NCI-H446 treated with DMSO at 0.1 percent for 48 hours (cell line): ENCODE measurements around the gene CDH11.

Source experiments
- DNase-seq: peaks from one replicate; lab custom pipeline; 2025; lab: John Stamatoyannopoulos, UW

Gene CDH11

GRCh38 chr16:65121870-65122723 lies at the start of gene CDH11:
TSS of gene CDH11 (minus strand) at chr16:65122063. CDS start at chr16:65004869, 117,194 bp downstream.
- DNase-seq, result no peak

- DNase-seq, result no peak
Measured at GRCh38 chr16:65154321-65154720, 32.5 kb upstream of the CDH11 start.

GRCh38 chr16:65153365-65154105 lies 31.7 kb upstream of the CDH11 start:
- DNase-seq, result no peak

GRCh38 chr16:65148804-65149203 lies 26.9 kb upstream of the CDH11 start:
- no peak for DNase-seq

GRCh38 chr16:65142276-65142675 lies 20.4 kb upstream of the CDH11 start:
- DNase-seq, result no peak

GRCh38 chr16:65136681-65137080 lies 14.8 kb upstream of the CDH11 start:
- no peak for DNase-seq

GRCh38 chr16:65126845-65127624 lies 5.2 kb upstream of the CDH11 start:
- no peak for DNase-seq

- no peak for DNase-seq
Measured at GRCh38 chr16:65125871-65126270, 4.0 kb upstream of the CDH11 start.

GRCh38 chr16:65125322-65125721 lies 3.5 kb upstream of the CDH11 start:
- DNase-seq, result no peak

GRCh38 chr16:65124596-65124995 lies 2.7 kb upstream of the CDH11 start:
- DNase-seq, result no peak

GRCh38 chr16:65124212-65124548 lies 2.3 kb upstream of the CDH11 start:
- DNase-seq, result no peak

GRCh38 chr16:65123396-65124211 lies 1.7 kb upstream of the CDH11 start:
- DNase-seq, result no peak

GRCh38 chr16:65122724-65123395 lies 997 bp upstream of the CDH11 start:
- no peak for DNase-seq

GRCh38 chr16:65120831-65121721 lies 787 bp downstream of the CDH11 start:
- DNase-seq, result no peak

- no peak for DNase-seq
Measured at GRCh38 chr16:65120461-65120830, 1.4 kb downstream of the CDH11 start.

GRCh38 chr16:65119901-65120401 lies 1.9 kb downstream of the CDH11 start:
- DNase-seq, result no peak

- no peak for DNase-seq
Measured at GRCh38 chr16:65119435-65119834, 2.4 kb downstream of the CDH11 start.

- DNase-seq, result no peak
Measured at GRCh38 chr16:65118871-65119270, 3.0 kb downstream of the CDH11 start.

GRCh38 chr16:65117811-65118448 lies 3.9 kb downstream of the CDH11 start:
- DNase-seq, result peak; percentile 49
